Caco-2 (cell line): Measurements from ENCODE around the gene NOL4L. TPM values are rescaled to one million over a fixed set of nuclear protein-coding genes. Genes with fewer than 3 reads are reported as not detected.

ENCODE experiments used
- BruUV-seq: library from RNA; stranded (reverse); fragments of 400-500 nt; replicated peaks from 2 replicates; lab custom pipeline; 2021; lab: Mats Ljungman, UMichigan
- CTCF ChIA-PET: fragments of 300-600 bp; sonication (Branson Sonifier 250); formaldehyde crosslinking; loops from one replicate; lab custom pipeline; 2022; ENCODE audit warnings: antibody characterized with exemption; lab: Charles Lee
- POLR2A ChIA-PET: fragments of 300-600 bp; sonication (Branson Sonifier 250); formaldehyde crosslinking; loops from one replicate; lab custom pipeline; 2022; ENCODE audit warnings: antibody characterized with exemption; lab: Charles Lee
- DNase-seq, 2 experiments: peaks; one replicate each; pipeline versions ENCODE4 v3.0.0 to v3.0.0-alpha.2; 2020 to 2022
- H3K27me3 ChIP-seq: replicated peaks from 2 replicates; pipeline ENCODE4 v1.6.0; 2011; ENCODE audit warnings: low read length; ENCODE audit not compliant: control insufficient read depth, insufficient read depth
- H3K36me3 ChIP-seq: 2 replicates; pipeline ENCODE4 v1.5.1; 2011; ENCODE audit warnings: low read length; ENCODE audit not compliant: control insufficient read depth, insufficient read depth
- H3K4me1 ChIP-seq: fragments of 250-450 bp; sonication (Bioruptor Pico); 2 replicates; pipeline ENCODE4 v1.5.1; 2020; ENCODE audit warnings: mild to moderate bottlenecking
- H3K4me3 ChIP-seq: 2 replicates; pipeline ENCODE4 v1.5.1; 2011; ENCODE audit warnings: low read depth, mild to moderate bottlenecking, control low read depth, low read length
- H3K9me3 ChIP-seq: fragments of 250-450 bp; sonication (Bioruptor Pico); 2 replicates; pipeline ENCODE4 v1.5.1; 2020; ENCODE audit warnings: mild to moderate bottlenecking, moderate library complexity
- H3K27ac Mint-ChIP-seq: one replicate; pipeline ENCODE4 v1.8.0; 2022; ENCODE audit warnings: mixed read lengths; ENCODE audit not compliant: unreplicated experiment
- H3K27me3 Mint-ChIP-seq: one replicate; pipeline ENCODE4 v1.8.0; 2022; ENCODE audit warnings: mixed read lengths; ENCODE audit not compliant: insufficient read depth, unreplicated experiment
- H3K36me3 Mint-ChIP-seq: one replicate; pipeline ENCODE4 v1.8.0; 2022; ENCODE audit warnings: mild to moderate bottlenecking, mixed read lengths; ENCODE audit not compliant: insufficient read depth, unreplicated experiment
- H3K4me1 Mint-ChIP-seq: one replicate; pipeline ENCODE4 v1.8.0; 2022; ENCODE audit warnings: low read depth, mixed read lengths; ENCODE audit not compliant: unreplicated experiment
- H3K4me3 Mint-ChIP-seq: one replicate; pipeline ENCODE4 v1.8.0; 2022; ENCODE audit warnings: mild to moderate bottlenecking, moderate library complexity, mixed read lengths; ENCODE audit not compliant: unreplicated experiment
- H3K9me3 Mint-ChIP-seq: one replicate; pipeline ENCODE4 v1.8.0; 2022; ENCODE audit warnings: mixed read lengths; ENCODE audit not compliant: unreplicated experiment
- intact Hi-C: fragments of 100-400 bp; cut with micrococcal nuclease; formaldehyde crosslinking; loops from one replicate; pipeline ENCODE4 v1.10.0; 2022; ENCODE audit not compliant: unreplicated experiment
- total RNA-seq: library from RNA; stranded (reverse); gene quantifications from 2 replicates; pipeline ENCODE4 v1.2.3, GENCODE V29; 2022
- TF ChIP-seq, protein P1 (sequence below), 2 experiments: fragments of 200-600 bp in 1 of 2; IDR thresholded peaks; 1 replicate in 1 of 2; 2 replicates in 1 of 2; pipeline versions ENCODE4 v1.5.1 to v1.8.0; 2011 to 2022; ENCODE audit warnings: antibody characterized with exemption in 1 of 2, control low read depth in 1 of 2, inconsistent platforms in 1 of 2, low read depth in 1 of 2, low read length in 1 of 2, mild to moderate bottlenecking in 1 of 2, moderate library complexity in 1 of 2; ENCODE audit not compliant: insufficient read depth in 1 of 2, severe bottlenecking in 1 of 2, unreplicated experiment in 1 of 2

Gene NOL4L
- total RNA-seq, 1 experiment from 2014 or later, result 80.9 TPM

DNA sequence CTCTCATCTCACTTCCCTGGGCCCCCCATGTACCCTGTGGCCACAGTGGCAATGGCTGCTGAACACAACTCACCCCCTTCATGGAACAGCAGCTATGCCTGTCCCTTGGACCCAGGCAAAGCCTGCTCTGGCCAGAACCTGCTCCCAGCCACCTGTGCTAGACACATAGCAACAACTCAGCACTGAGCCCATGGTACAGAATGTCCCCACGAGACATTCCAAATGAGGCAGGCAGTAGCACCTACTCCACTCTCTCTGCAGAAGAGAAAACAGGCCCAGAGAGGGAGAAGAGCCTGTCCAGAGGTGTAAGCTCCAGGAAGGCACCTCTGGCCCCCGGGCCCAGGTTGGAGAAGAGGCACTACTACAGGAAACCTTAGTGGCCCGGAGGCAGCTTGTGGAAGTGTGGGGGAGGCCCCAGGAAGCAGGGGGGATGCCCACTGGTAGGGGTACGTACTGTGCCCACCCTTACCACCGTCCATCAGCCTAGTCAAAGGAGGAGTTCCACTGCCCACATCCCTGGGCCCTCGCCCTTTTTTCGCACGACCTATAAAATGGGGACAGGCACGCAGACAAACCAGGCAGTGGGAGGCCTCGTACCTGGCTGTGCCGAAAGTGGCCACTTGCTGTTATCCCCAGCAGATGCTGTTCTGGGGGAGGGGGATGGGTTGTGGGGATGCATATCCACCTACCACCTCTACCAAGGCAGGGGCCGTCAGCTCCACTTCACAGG lies 129.8 kb downstream of the NOL4L start:
- Mint-ChIP-seq H3K4me1 (peaks cover 6% of the 10 kb centered on the region), H3K4me3 (no peak overlapping the region), H3K27me3 (no peaks in the 10 kb centered on the region), H3K9me3 (no peaks in the 10 kb centered on the region), H3K27ac (no peak overlapping the region), H3K36me3 (peaks cover 78% of the 10 kb centered on the region)
- BruUV-seq, result no TSS peak
- intact Hi-C loops, result no loop called here
- CTCF ChIA-PET, result interaction anchor here (0.6 to 1.3 kb wide), 2 partner anchors 12 to 69 kb away, joined by 3 read pairs; no protein-coding TSS in a partner anchor
- H3K4me3 ChIP-seq, result no peak overlapping the region
- peaks cover 14% of the 10 kb centered on the region for H3K36me3 ChIP-seq
- TF ChIP-seq, protein P1, sequence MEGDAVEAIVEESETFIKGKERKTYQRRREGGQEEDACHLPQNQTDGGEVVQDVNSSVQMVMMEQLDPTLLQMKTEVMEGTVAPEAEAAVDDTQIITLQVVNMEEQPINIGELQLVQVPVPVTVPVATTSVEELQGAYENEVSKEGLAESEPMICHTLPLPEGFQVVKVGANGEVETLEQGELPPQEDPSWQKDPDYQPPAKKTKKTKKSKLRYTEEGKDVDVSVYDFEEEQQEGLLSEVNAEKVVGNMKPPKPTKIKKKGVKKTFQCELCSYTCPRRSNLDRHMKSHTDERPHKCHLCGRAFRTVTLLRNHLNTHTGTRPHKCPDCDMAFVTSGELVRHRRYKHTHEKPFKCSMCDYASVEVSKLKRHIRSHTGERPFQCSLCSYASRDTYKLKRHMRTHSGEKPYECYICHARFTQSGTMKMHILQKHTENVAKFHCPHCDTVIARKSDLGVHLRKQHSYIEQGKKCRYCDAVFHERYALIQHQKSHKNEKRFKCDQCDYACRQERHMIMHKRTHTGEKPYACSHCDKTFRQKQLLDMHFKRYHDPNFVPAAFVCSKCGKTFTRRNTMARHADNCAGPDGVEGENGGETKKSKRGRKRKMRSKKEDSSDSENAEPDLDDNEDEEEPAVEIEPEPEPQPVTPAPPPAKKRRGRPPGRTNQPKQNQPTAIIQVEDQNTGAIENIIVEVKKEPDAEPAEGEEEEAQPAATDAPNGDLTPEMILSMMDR (IDR thresholded peaks at IDR 0.05; ENCODE audit: insufficient read depth in 1 of 2, low read depth in 1 of 2, low read length in 1 of 2, severe bottlenecking in 1 of 2, unreplicated experiment in 1 of 2), result no peak
- POLR2A ChIA-PET, result no interaction called here
- no peaks in the 10 kb centered on the region for H3K27me3 ChIP-seq
- no peak for DNase-seq
- no peaks in the 10 kb centered on the region for H3K4me1 ChIP-seq
- H3K9me3 ChIP-seq, result no peaks in the 10 kb centered on the region

DNA sequence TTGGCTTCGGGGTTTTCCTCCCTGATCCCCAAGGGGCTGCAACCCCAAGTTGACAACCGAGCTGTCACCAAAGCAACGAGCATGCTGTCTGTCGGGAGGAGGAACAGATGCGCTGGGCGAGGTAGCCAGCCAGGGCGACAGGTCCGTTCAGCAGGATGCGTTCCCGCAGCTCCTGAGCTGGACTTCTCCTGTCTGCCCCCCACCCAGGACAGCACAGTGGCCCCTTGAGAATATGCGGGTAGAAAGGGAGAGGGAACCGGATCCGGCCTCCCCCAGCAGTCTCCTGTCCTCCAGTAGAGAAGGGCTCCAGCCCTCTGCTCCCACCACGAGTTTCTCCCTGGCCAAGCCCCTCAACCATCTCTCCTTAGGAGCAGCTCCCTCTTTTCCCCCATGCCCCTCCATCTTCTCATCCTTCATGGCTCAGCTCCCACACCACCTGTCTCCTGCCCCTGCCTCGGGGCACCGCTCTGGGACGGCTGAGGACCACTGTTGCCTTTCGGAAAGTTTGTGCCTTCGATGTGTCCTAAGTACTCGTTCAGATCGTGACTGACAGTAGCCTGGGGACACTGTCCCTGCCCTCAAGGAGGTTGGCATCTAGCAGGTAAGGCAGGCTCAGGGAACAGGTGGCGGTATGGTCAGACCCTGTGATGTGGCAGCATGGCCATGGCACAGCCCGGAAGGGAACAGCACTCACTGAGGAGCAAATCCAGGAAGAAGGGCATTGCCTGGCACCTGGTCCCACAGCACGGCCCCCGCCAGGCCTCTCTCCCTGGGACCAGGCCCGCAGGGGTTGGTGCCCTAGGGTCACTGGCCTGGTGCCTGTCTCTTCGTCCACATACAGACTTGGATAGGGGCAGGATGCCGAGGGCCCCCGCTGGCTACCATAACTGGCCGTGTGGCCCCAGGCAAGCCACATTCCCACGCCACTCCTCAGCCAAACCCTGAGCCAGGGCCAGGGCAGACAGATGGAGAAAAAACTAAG lies 130.7 kb downstream of the NOL4L start:
- no peaks in the 10 kb centered on the region for H3K9me3 ChIP-seq
- no peak overlapping the region for H3K4me3 Mint-ChIP-seq
- no peaks in the 10 kb centered on the region for H3K27me3 Mint-ChIP-seq
- POLR2A ChIA-PET, result no interaction called here
- no peaks in the 10 kb centered on the region for H3K4me1 ChIP-seq
- peak overlapping the region; percentile 4 for H3K27ac Mint-ChIP-seq
- H3K4me1 Mint-ChIP-seq, result peaks cover 6% of the 10 kb centered on the region
- no peak overlapping the region for H3K4me3 ChIP-seq
- DNase-seq, result peak in 1 of 2 experiments; percentile 50
- CTCF ChIA-PET, result interaction anchor here (0.6 to 0.7 kb wide), 3 partner anchors 22 to 145 kb away, joined by 3 read pairs; no protein-coding TSS in a partner anchor
- BruUV-seq, result no TSS peak
- intact Hi-C loops, result no loop called here
- H3K27me3 ChIP-seq, result no peaks in the 10 kb centered on the region
- H3K9me3 Mint-ChIP-seq, result no peaks in the 10 kb centered on the region
- H3K36me3 Mint-ChIP-seq, result peaks cover 80% of the 10 kb centered on the region
- TF ChIP-seq, protein P1 (IDR thresholded peaks at IDR 0.05; ENCODE audit: insufficient read depth in 1 of 2, low read depth in 1 of 2, low read length in 1 of 2, severe bottlenecking in 1 of 2, unreplicated experiment in 1 of 2), result no peak
- H3K36me3 ChIP-seq, result peaks cover 14% of the 10 kb centered on the region
